ENCODE data around the gene SWAP70.

SWAP70 gene

DNA sequence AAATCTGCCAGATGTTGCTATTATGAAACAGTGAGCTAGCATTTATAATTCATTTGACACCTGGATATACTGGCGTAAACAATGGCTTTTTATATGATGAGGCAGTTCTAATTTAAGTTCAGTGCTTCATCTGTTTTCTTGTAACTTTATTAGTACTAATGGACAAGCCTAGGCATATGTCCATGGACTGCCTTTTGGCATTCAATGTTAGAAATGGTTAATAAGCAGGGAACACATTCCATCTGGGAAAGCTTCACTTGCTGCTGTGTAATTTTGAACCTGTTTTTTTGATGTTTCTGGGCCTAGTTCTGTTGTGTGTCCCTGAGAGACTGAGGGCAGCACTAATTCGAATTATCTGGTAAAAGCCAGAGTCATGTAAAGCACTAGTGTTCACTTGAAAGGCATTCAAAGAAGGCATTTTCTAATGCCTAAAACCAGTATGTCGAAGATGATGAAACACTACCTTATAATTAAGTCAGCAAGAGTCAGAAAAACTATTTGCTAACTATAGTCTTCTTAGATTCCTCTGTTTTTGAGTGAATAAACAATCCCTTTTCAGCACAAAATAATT lies 138.5 kb downstream of the SWAP70 start:
- H3K27me3 ChIP-seq (ENCODE audit: insufficient read depth, low read length): no peaks in the 10 kb centered on the region
- no peak overlapping the region for H3K4me2 ChIP-seq (ENCODE audit: low read length)
- H3K36me3 ChIP-seq (ENCODE audit: control insufficient read depth in 1 of 2, insufficient read depth in 2 of 2, low read length in 2 of 2): peaks cover 0 to 3% of the 10 kb centered on the region in 2 experiments
- H4K12ac ChIP-seq (ENCODE audit: low read depth, low read length): no peak overlapping the region
- no peak overlapping the region for H2AK5ac ChIP-seq (ENCODE audit: low read length)
- H3K4ac ChIP-seq (ENCODE audit: low read depth, low read length): no peak overlapping the region
- peak overlapping the region; percentile 81 for H3K27ac ChIP-seq (ENCODE audit: low read depth, low read length)
- H3K14ac ChIP-seq (ENCODE audit: low read length): no peak overlapping the region
- H2BK5ac ChIP-seq (ENCODE audit: low read depth, low read length, poor library complexity): no peak overlapping the region
- H3K23ac ChIP-seq (ENCODE audit: low read length): no peak overlapping the region
- no peaks in the 10 kb centered on the region for H3K79me2 ChIP-seq (ENCODE audit: control insufficient read depth, insufficient read depth, low read length, poor library complexity)
- H3K18ac ChIP-seq (ENCODE audit: low read length): no peak overlapping the region
- no peak overlapping the region for H2BK120ac ChIP-seq (ENCODE audit: insufficient read depth, low read length, poor library complexity)
- H2AFZ ChIP-seq (ENCODE audit: insufficient read depth, low read length, poor library complexity): no peak overlapping the region
- no peak overlapping the region for H4K91ac ChIP-seq (ENCODE audit: low read depth, low read length)
- H2BK12ac ChIP-seq (ENCODE audit: low read length): no peak overlapping the region
- WGBS (ENCODE audit: extremely low coverage, insufficient coverage, insufficient read length): no CpG with 5 or more reads among the region's 3 CpGs
- no peak overlapping the region for H3K4me3 ChIP-seq (ENCODE audit: low read depth, low read length)
- peak; percentile 29 to 87 for DNase-seq
- H4K8ac ChIP-seq (ENCODE audit: low read depth, low read length): no peak overlapping the region
- no peak overlapping the region for H3K9ac ChIP-seq (ENCODE audit: low read length)
- no peaks in the 10 kb centered on the region for H3K9me3 ChIP-seq (ENCODE audit: insufficient read depth, low read depth, low read length)
- peaks cover 15% of the 10 kb centered on the region for H3K79me1 ChIP-seq (ENCODE audit: low read length)
- H3K4me1 ChIP-seq (ENCODE audit: control insufficient read depth in 1 of 2, insufficient read depth in 2 of 2, low read length in 2 of 2): peaks cover 0 to 10% of the 10 kb centered on the region in 2 experiments
